ENCODE measurements around the gene ERH.

DNA sequence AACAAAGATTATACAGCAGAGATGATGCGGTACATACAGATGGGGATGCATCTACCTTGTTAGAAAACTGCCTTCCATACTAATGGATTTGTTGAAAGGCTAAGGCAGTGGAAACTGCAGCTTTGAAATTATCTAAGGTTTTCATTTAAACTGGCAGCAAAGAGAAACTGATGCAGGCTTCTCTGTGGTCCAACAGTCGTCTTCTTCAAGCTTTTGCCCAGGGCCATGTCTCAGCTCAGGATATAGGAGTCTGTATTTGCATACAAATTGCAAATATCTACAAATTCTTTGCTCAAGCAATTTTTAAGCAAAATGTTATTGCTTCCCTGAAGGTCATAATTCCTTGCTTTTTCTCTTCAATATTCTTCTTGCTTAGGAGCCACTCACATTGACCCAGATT, 33.7 kb downstream of the ERH start:
- TF ChIP-seq, protein P1, sequence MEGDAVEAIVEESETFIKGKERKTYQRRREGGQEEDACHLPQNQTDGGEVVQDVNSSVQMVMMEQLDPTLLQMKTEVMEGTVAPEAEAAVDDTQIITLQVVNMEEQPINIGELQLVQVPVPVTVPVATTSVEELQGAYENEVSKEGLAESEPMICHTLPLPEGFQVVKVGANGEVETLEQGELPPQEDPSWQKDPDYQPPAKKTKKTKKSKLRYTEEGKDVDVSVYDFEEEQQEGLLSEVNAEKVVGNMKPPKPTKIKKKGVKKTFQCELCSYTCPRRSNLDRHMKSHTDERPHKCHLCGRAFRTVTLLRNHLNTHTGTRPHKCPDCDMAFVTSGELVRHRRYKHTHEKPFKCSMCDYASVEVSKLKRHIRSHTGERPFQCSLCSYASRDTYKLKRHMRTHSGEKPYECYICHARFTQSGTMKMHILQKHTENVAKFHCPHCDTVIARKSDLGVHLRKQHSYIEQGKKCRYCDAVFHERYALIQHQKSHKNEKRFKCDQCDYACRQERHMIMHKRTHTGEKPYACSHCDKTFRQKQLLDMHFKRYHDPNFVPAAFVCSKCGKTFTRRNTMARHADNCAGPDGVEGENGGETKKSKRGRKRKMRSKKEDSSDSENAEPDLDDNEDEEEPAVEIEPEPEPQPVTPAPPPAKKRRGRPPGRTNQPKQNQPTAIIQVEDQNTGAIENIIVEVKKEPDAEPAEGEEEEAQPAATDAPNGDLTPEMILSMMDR (IDR thresholded peaks at IDR 0.05): no peak
- no peak for TF ChIP-seq POLR2AphosphoS5 (IDR thresholded peaks at IDR 0.05; ENCODE audit: low read depth, low read length)

Data from Panc1 (cell line).